Loucy (cell line): ENCODE data around the gene SLC35F3.

Experiments used
- CTCF ChIP-seq: fragments of 200-600 bp; sonication (generic); conservative IDR thresholded peaks from 2 replicates; pipeline ENCODE4 v1.5.1; 2014; ENCODE audit warnings: mild to moderate bottlenecking, antibody characterized with exemption, low read length
- EZH2phosphoT487 ChIP-seq: fragments of 200-600 bp; IDR thresholded peaks from 2 replicates; pipeline ENCODE4 v1.6.1; 2018; ENCODE audit warnings: antibody characterized with exemption, mild to moderate bottlenecking, moderate library complexity, borderline replicate concordance

DNA sequence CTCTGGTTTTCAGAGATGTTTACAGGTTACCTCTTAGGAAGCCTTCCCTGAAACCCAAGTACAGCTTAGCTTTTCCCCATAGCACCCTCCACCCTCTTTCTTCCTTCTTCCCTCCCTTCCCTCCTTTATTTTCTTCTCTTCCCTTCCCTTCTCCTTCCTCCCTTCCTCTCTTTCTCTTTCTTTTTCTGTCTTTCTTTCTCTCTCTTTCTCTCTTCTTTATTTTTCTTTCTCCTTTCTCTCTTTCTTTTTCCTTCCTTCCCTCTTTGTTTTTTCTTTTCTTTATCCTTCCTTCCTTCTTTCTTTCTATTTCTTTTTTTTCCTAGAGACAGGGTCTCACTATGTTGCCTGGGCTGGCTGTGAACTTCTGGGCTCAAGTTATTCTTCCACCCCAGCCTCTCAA, 231.6 kb downstream of the SLC35F3 start:
- TF ChIP-seq CTCF: no peak
- no peak for TF ChIP-seq EZH2phosphoT487
